Left lung (tissue), 10 donors: ENCODE measurements around the gene RAB11FIP4. TPM values are rescaled to one million over a fixed set of nuclear protein-coding genes. Genes with fewer than 3 reads are reported as not detected.

Source experiments
- ATAC-seq: fragments of 200-7000 bp; cut with Tn5 transposase; one replicate; pipeline ENCODE4 v1.9.1; 2020; ENCODE audit warnings: moderate library complexity
- DNase-seq, 4 donors: peaks; one replicate each; pipeline ENCODE4 v3.0.0-alpha.2; 2013 to 2020
- H3K27ac ChIP-seq, 2 donors: fragments of 200-600 bp; sonication (generic) in 1 of 2; one replicate each; pipeline versions ENCODE4 v1.5.0 to v1.8.0; 2020 to 2021
- H3K27me3 ChIP-seq, 2 donors: fragments of 200-600 bp; sonication (generic) in 1 of 2; one replicate each; pipeline versions ENCODE4 v1.5.0 to v1.8.0; 2020 to 2021
- H3K36me3 ChIP-seq, 2 donors: fragments of 200-600 bp; sonication (generic) in 1 of 2; one replicate each; pipeline versions ENCODE4 v1.5.0 to v1.8.0; 2020 to 2021
- H3K4me1 ChIP-seq, 2 donors: fragments of 200-600 bp; one replicate each; pipeline ENCODE4 v1.8.0; 2021
- H3K4me3 ChIP-seq, 2 donors: fragments of 200-600 bp; sonication (generic) in 1 of 2; one replicate each; pipeline versions ENCODE4 v1.5.0 to v1.8.0; 2020 to 2021; ENCODE audit warnings: mild to moderate bottlenecking in 1 of 2
- H3K9me3 ChIP-seq, 2 donors: fragments of 200-600 bp; sonication (generic) in 1 of 2; one replicate each; pipeline versions ENCODE4 v1.5.0 to v1.8.0; 2020 to 2021
- intact Hi-C, 2 donors: fragments of 100-400 bp; cut with DNase I; formaldehyde crosslinking; loops; one replicate each; pipeline versions ENCODE4 v1.11.2 to v1.14.2; 2022
- polyA plus RNA-seq, 6 donors: library from polyadenylated mRNA; unstranded; fragments of 120-200 nt; gene quantifications; one replicate each; pipeline ENCODE4 v1.2.1, GENCODE V29; 2013; ENCODE audit not compliant: insufficient read length in 6 of 6
- total RNA-seq, 2 donors: library from RNA; stranded (reverse); fragmentation: NEBNext Ultra II Directional; extraction: Animal tissue kit (Norgen Biotek cat#: 25700); gene quantifications; one replicate each; pipeline ENCODE4 v1.2.1, GENCODE V29; 2021
- TF ChIP-seq, protein P1 (sequence below), 2 donors: fragments of 200-600 bp; sonication (generic) in 1 of 2; IDR thresholded peaks; one replicate each; pipeline versions ENCODE4 v1.5.0 to v1.8.0; 2021; ENCODE audit warnings: antibody characterized with exemption in 2 of 2
- donor health status: DM: no; HTN: yes; CAD: no.
- donor health status: DM: no; HTN: no; CAD: no.

Gene RAB11FIP4
- total and polyA plus RNA-seq, 8 donors = 7.2 to 19.9 (median 8.2) TPM

DNA sequence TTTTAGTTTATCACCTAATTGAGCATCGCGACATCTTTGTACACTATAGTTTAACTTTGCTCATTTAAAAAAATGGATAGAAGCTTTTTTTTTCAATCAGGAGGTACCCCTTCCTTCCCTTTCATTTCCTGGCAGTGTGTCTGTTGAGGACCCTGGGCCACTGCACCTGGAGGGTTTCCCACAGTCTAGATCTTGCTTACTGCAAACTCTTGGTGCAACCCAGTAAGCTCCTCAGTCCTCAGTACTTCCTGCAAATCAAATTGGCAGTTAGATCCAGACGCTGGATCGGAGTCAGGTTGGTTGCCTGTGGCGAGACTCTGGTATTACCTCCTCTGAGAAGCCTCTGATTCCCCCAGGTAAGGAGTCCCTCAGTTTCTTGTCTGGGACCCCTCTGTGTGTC is 162.0 kb downstream of the RAB11FIP4 start:
- ATAC-seq = no peak
- intact Hi-C loops = loop anchor here (10.0 kb wide), 1 partner anchor 291 kb away; no protein-coding TSS in a partner anchor

DNA sequence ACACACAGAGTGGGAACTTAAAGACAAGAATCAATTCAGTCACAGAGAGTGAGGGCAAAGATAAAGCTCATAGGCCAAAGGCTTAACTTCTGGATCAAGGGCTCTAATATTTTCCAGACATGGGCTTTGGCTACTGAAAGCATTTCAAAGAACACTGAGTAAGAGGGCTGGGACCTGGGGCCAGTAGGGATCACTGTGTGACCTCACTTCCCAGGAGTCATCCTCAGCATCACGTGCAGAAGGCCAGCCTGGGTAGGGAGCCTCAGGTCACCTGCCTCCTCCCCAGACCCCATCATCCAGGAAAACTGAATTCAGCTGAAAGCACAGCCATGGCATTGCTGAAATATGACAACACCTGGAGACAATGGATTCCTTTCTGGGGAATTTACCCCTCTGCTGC is 163.5 kb downstream of the RAB11FIP4 start:
- ATAC-seq = no peak
- Histone ChIP-seq H3K9me3 (no peaks in the 10 kb centered on the region), H3K4me1 (peaks cover 0 to 13% of the 10 kb centered on the region in 2 donors), H3K27me3 (peaks cover 0 to 7% of the 10 kb centered on the region in 2 donors), H3K27ac (no peak overlapping the region), H3K4me3 (no peak overlapping the region), H3K36me3 (no peaks in the 10 kb centered on the region)
- DNase-seq = no peak
- intact Hi-C loops = loop anchor here (10.0 kb wide), 1 partner anchor 290 kb away; no protein-coding TSS in a partner anchor
- TF ChIP-seq, protein P1, sequence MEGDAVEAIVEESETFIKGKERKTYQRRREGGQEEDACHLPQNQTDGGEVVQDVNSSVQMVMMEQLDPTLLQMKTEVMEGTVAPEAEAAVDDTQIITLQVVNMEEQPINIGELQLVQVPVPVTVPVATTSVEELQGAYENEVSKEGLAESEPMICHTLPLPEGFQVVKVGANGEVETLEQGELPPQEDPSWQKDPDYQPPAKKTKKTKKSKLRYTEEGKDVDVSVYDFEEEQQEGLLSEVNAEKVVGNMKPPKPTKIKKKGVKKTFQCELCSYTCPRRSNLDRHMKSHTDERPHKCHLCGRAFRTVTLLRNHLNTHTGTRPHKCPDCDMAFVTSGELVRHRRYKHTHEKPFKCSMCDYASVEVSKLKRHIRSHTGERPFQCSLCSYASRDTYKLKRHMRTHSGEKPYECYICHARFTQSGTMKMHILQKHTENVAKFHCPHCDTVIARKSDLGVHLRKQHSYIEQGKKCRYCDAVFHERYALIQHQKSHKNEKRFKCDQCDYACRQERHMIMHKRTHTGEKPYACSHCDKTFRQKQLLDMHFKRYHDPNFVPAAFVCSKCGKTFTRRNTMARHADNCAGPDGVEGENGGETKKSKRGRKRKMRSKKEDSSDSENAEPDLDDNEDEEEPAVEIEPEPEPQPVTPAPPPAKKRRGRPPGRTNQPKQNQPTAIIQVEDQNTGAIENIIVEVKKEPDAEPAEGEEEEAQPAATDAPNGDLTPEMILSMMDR (IDR thresholded peaks at IDR 0.05) = no peak

More for the DNA sequence above, 162.0 kb downstream of the RAB11FIP4 start:
- TF ChIP-seq, protein P1 (IDR thresholded peaks at IDR 0.05) = no peak
- DNase-seq = no peak
- Histone ChIP-seq H3K27ac (no peak overlapping the region), H3K27me3 (no peaks in the 10 kb centered on the region), H3K4me3 (no peak overlapping the region), H3K36me3 (no peaks in the 10 kb centered on the region), H3K4me1 (peaks cover 0 to 11% of the 10 kb centered on the region in 2 donors), H3K9me3 (no peaks in the 10 kb centered on the region)

DNA sequence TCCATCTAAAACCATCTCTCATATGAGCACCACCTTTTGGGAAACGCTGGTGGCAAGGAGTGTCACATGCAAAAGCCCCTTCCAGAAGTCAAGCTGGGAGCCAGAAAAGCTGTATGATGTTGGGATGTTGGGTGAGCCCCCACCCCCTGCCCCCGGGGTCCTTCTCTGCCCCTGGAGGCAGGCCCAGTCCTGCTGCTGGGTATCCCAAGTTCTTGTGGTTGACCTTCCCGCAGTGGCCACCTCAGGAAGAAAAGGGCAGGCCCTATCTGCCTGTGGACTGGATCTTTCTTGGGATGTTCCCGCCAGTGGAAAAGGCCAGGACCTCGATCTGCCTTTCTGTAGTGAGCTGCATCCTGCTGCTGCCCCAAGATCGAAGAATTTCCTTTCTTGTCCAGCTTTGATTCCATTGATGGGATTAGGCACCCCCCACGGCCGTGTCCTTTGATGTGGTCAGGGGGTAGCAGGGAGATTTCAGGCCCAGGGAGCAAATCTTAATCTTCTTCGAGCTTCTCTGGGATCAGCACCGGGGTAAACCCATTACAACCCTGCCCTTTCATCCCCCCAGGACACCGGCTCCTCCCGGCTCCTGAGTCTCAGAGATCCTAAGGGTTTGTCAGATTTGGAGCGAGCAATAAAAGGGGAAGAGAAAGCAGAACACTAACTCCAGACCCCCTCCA is 165.6 kb downstream of the RAB11FIP4 start:
- TF ChIP-seq, protein P1 (IDR thresholded peaks at IDR 0.05) = no peak
- Histone ChIP-seq H3K27me3 (peaks cover 0 to 13% of the 10 kb centered on the region in 2 donors), H3K36me3 (no peaks in the 10 kb centered on the region), H3K9me3 (no peaks in the 10 kb centered on the region), H3K27ac (no peak overlapping the region), H3K4me3 (no peak overlapping the region), H3K4me1 (peaks cover 9 to 35% of the 10 kb centered on the region in 2 donors)
- no peak for ATAC-seq
- DNase-seq = no peak
- intact Hi-C loops = loop anchor here (10.0 kb wide), 1 partner anchor 288 kb away; no protein-coding TSS in a partner anchor

DNA sequence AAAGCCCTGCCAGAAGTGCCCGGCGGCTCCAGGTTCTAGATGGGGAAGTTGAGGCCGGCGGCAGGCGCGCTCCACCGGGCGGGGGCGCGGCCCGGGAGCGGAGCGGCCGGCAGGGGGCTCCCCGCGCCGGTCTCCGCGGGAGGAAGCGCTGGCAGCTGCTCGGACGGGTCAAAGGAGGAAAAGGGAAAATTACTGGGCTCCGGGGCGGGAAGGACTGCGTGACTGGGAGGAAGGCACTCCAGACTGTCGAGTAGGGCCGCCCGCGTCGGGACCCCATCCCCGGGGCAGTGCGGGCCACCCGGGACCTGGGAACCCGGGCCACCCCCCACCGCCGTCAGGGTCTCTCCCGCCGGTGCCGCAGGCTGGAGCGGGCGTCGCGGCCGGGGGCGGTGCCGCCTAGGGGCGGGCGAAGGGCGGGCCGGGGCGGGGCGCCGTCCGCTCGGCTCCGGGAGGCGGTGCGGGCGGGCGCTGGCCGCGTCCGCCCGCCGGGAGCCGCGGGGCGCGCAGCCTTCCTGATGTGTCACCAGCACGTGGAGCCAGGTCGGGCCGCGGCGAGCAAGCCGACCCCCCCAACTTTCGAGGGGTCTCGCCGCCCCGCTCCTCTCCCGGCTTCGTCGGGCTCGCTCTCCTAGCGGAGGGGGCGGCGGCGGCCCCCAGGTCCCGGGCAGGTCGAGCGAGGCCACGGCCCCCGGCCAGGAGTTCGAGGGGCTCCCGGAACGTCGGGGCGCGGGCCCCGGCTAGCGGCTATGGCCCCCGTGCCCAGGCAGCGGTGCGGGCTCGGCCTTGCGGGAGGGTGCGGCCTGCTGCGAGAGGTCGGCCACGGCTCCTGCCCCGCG is 167.5 kb downstream of the RAB11FIP4 start:
- H3K36me3 ChIP-seq = no peaks in the 10 kb centered on the region
- H3K27ac ChIP-seq = peak overlapping the region; percentile 83 to 90
- H3K27me3 ChIP-seq = peaks cover 0 to 13% of the 10 kb centered on the region in 2 donors
- H3K4me1 ChIP-seq = peaks cover 9 to 46% of the 10 kb centered on the region in 2 donors
- no peaks in the 10 kb centered on the region for H3K9me3 ChIP-seq
- peak overlapping the region; percentile 64 to 65 for H3K4me3 ChIP-seq
- intact Hi-C loops = loop anchor here (10.0 kb wide), 1 partner anchor 286 kb away; no protein-coding TSS in a partner anchor
- TF ChIP-seq, protein P1 (IDR thresholded peaks at IDR 0.05) = peak; percentile 80 to 92
- ATAC-seq (peak; percentile 91), DNase-seq (peak; percentile 79 to 94 (median 82))
